GM12892 (cell line): Measurements from ENCODE around the gene FBXL14.

Experiments
- POLR2A ChIP-seq: IDR thresholded peaks from 2 replicates; pipeline ENCODE4 v1.6.1; 2011; ENCODE audit warnings: low read depth, low read length, control low read depth
- POLR2AphosphoS5 ChIP-seq: IDR thresholded peaks from 2 replicates; pipeline ENCODE4 v1.6.1; 2011; ENCODE audit warnings: low read depth, low read length, control low read depth

GRCh38 chr12:1523046-1523445, 71.3 kb downstream of the FBXL14 start:
- TF ChIP-seq POLR2A (no peak), POLR2AphosphoS5 (no peak)
